GM21737 (cell line): ENCODE measurements around the gene MME.

ENCODE experiments used
- ATAC-seq: cut with Tn5 transposase; IDR thresholded peaks from one replicate; pipeline ENCODE4 v1.9.1; 2021; ENCODE audit warnings: mild to moderate bottlenecking, moderate library complexity; ENCODE audit not compliant: unreplicated experiment

Gene MME

DNA sequence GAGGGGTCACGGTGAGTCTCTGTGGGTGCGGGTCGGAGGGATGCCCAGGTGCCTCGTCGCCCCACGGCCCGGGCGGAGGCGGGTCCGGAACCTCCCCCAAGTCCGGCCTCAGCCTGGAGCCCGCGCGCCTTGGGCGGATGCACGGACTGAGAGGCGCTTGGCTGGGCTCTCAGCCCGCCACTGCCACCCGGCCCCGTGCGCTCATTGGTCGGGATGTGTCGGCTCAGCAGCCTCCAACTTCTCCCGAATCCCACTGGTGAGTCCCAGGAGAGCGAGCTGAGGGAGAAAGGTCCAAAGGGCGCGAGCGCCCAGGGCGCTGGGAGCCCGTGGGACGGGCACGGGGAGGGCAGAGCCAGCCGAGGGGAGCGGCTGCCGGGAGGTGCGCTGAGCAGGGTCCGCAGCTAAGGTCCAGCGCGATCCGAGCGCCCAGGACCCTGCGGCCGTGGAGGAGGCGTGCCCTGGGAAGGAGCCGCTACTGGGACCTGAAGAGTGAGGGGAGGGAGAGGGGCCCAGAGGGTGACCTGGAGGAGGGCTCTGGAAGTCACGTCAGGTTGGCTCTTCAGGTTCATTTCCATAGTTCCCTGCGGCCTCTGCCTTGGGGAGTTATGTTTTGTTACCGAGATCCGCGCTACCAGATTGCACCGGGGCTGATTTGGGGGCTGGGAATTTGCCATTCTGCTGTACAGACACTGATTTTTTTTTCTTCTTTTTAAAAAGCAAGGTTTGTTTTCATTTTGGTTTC is at the start of gene MME:
Gene MME, plus strand, starts transcription at position 574 of the 742 bp plus-strand sequence. CDS start 3,849 bp downstream, outside the sequence.
- no peak for ATAC-seq

DNA sequence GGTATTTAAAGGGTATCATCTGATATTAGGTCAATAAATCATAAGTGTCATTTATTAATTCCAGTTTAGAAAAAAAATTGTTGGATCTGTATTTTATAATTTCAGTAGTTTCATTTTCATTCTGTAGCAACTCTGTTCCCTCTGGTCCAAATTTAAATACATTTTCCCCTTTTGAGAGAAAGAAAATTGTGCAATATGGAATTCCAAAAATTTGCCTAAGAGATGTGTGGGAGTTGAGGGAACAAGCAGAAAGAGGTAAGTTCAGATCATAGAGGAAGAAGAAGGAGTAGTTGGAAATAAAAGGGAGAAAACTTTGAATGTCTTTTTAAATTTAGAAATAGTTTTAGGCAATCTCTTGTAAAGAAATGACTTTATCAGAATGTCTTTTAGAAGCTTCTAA is 48.9 kb upstream of the MME start:
- no peak for ATAC-seq

DNA sequence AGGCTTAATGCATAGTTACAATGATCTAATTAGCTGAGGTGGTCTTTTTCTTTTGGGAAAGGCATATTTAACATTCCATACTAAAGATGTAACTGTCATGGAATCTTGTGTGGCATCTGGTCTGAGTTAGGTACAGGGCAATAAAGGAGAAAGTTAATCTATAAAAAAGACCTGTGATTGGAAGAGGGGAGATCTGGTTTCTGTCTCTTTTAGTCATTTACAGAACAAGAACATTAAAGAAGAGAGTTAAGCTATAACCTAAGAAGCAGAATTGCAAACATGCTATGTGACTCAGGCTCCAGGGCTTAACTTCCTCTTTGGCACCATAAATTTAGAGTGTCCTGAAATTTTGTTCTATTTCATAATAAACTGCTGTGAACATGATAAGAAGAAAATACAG is 47.2 kb upstream of the MME start:
- ATAC-seq = no peak

DNA sequence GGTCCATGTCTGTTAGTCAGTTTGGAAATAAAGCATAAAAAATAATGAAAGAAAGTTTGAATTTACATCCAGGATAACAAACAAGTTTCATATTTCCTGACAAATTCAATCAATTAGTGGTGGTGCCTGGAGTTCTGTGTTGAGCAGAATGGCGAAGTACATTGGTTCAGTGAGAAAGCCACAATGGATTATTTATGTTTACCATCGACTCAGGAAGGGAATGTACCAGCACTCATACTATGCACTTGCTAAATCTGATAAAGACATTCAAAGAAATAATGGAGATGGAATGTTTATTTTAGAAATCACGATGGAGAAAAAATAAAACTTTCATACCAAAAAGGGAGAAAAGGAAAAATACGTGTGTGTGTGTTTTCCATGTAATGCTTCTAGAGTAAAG is 45.3 kb upstream of the MME start:
- no peak for ATAC-seq

DNA sequence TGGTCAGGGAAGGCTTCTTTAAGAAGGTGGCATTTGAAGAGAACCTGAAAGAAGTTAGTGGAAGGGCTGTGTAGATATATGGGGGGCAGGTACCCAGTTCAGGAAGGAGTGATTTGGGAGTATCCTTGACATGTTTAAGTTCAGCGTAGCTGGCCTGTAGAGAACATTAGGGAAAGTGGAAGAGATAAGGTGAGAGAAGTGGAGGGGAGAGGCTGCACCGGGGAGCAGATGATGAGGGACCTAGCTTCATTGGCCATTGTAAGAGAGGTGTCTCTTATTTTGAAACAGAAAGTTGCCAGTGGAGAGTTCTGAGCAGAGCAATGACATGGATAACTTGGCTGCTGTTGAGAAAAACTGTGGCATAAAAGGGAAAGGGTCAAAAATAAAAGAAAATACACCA is 44.6 kb upstream of the MME start:
- ATAC-seq = no peak

DNA sequence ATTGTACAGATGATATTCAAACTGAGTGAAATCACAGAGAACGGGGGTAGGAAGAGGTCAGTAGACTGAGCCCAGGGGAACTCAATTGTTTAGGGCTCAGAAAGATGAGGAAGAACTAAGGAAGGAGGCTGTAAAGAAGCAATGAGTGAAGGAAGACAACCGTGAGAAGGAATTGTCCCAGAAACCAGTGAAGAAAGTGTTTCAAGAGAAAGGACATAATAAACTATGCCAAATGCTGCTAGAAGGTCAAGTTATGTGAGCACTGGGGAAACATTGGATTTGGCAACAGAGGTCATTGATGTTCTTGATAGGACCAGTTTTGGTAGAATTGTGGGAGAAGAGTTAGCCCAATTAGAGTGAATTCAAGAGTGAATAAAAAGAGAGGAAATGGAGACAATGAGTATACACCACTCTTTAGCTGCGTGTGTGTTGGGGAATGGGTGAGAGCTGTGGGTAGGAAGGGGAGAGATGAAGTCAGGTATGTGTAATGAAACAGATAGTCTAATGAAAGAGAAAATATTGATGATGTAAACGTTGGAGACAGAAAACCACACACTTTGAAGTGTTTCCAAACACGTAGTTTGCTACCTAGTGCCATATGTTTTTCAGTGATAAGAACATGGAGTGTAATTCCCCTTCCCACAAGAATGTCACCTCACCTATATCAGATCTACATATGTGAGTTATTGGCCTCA is 42.5 kb upstream of the MME start:
- no peak for ATAC-seq

DNA sequence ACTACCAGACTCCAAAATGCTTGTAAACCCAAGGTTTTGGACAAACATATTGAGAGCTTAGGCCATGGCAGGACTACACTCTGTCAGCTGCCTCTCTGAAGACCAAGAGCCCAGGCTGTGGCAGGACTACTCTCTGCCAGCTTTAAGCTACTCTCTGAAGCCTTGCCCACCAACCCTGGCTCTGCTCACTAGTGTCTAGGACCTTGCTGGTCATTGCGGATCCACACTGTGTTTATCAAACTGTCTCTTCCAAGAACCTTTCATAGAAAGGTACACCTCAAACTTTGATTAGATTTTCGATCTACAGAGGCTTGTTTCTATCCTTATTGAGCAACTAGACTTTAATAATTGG is 41.9 kb upstream of the MME start:
- ATAC-seq = no peak

DNA sequence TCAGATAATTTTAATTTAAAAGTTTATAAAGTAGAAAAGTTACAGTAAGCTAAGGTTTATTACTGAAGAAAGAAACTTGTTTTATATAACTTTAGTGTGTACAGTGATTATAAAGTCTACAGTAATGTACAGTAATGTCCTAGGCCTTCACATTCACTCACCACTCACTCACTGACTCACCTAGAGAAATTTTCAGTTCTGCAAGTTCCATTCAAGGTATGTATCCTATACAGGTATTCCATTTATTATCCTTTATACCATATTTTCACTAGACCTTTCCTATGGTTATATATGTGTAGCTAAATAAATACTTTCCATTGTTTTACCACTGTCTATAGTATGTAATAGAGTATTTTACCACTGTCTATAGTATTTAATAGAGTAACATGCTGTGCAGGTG is 33.2 kb upstream of the MME start:
- no peak for ATAC-seq

DNA sequence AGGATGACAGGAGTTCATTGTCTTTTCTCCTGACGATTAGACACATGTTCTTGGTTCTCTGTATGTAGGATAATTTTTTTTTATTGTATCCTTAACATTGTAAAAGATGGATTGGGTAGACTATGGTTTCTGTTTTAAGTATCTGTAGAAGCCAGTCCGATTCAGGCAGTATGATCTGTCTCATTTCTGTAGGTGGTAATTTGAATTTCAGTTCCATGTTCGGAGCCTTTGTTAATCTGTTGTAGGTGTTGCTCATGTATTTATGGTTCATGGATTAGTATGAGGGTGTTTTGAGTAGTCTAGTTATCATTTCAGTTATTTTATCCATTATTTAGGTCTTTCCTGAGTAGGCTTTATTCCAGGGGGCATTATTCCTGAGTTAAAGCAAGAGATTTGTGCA is 32.4 kb upstream of the MME start:
- no peak for ATAC-seq

DNA sequence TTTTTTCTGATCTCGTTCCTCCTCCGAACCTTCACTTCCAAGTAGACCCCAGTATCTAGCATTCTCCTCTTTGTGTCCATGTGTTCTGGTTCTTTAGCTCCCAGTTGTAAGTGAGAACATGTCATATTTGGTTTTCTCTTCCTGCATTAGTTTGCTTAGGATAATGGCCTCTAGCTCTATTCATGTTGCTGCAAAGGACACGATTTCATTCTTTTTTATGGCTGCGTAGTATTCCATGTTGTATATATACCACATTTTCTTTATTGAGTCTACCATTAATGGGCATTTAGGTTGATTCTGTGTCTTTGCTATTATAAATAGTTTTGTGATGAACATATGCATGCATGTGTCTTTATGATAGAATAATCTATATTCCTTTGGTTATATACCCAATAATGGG is 30.2 kb upstream of the MME start:
- ATAC-seq = no peak

DNA sequence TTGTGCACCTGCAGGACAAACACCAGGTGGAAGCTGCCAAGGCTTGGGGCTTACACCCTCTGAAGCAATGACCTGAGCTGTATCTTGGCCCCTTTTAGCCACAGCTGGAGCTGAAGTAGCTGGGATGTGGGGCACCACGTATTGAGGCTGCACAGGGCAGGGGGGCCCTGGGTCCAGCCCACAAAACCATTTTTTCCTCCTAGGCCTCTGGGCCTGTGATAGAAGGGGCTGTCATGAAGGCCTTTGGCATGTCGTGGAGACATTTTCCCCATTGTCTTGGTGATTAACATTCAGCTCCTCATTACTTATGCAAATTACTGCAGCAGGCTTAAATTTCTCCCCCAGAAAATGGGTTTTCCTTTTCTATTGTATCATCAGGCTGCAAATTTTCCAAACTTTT is 27.6 kb upstream of the MME start:
- ATAC-seq = no peak

DNA sequence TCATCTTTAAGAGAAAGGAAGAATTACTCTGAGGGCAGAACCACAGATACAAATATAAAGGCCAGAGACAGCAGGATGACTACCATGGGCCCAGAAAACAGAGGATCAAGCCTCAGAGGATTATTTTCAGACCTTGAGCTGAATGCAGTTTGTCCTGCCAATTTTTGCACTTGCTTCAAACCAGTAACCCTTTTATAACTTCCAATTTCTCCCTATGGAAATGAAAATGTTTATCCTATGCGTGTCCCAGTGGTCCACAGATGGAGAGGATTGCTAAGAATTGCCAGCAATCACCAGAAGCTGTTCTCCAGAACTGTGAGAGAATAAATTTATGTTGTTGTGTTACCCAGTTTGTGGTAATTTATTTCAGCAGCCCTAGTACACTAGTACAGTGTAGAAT is 26.4 kb upstream of the MME start:
- no peak for ATAC-seq

DNA sequence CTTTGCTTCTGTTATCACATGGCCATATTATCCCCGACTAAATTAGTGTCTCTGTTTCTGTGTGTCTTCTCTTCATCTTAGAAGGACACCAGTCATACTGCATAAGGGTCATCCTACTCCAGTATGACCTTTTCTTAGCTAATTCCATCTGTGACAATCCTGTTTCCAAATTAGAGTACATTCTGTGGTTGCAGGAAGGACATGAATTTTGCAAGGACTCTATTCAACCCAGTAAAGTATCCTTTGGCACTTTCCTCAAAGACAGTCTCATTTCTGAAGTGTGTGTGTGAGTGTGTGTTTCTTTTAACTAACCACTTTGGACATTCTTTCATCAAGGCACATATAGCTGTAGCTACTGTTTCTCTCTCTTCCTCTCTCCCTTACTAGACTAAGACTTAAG is 15.2 kb upstream of the MME start:
- no peak for ATAC-seq

DNA sequence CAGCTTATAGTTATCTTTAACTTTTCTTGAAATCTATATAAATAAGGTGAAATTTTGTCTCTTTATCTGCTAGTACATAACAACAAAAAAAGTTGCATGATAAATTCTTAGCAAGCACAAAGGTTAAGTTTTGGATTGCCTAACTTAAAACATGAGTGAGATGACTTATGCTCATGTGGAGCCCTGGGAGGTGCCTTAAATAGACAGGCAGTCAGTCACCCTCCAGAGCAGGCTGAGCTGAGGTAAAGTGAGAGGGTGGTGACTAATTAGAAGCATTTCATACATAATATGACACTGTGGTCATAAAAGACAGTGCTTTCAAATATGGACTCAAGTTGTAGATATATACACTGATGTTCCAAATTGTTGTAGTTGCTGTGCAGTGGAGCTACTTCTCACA is 14.6 kb upstream of the MME start:
- no peak for ATAC-seq

DNA sequence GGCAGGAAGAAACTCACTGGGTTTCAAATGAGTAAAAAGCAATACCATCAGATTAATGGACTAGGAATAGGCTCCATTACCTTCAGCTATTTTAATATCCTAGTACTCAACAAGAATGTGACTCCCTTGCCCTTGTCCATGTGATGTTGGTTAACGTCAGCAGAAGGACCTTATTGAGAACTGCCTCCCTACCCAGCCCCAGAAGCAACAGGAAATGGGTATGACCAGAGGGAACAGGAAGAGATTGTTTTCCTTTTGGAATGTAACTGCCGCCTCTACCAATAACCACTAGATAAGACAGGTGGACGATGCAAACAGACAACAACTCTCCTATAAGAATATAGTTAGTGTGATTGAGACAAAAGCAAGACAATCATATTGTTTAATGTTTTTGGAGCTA is 10.4 kb upstream of the MME start:
- ATAC-seq = no peak

DNA sequence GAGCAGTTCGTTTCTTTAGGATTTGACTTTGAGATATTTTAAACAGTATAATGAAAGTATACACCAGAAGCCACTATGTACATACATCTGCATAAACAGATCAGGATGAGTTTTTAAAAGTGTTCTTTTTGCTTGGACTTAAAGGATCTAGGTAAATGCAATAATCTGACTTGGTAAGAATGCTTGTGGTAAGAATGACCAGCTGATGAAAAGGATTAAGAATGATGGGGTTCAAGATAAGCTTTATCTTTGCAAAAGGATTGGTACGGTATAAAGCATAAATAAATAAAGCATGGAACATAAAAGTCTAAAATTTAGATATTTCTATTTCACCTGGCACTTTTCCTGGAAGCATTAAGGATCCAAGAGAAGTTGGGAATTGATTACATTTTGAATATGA is 9.8 kb upstream of the MME start:
- no peak for ATAC-seq

DNA sequence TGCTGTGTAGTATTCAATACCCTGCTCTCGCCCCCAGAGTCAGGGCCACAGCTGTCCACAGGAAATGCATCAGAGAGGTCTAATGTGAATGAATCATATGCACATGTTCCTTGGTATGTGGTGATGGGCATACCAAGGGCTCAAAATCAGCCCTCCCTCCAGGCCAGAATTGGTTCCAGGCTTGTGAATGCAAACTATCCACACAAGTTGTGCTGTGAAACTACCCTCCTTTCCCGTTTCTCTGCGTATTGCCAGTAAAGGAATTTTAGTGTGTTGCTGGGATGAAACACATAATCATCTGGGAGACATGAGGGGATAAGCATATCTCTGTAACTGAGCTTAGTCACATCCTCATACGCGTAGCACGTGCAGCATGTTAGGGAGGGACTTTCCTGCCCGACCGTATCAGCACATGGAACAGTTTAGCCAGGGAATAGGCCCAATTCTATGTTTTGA is 9.2 kb upstream of the MME start:
- ATAC-seq = no peak

DNA sequence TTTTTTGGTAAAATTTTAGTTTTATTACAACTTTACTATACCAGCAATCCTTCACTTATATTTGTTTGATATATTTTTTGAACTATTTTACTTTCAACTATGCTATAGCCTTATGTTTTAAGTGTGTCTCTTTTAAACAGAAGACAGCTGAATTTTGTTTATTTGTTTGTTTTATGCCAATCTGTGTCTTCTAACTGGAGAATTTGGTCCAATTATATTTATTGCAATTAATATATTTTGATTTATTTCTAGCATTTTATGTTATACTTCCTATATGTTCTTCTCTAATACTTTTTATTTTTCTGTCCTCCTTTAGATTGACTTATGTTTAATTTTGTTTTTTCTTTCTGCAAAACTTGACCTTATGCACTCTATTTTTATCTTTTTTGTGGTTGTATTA is 4.9 kb upstream of the MME start:
- ATAC-seq = no peak

DNA sequence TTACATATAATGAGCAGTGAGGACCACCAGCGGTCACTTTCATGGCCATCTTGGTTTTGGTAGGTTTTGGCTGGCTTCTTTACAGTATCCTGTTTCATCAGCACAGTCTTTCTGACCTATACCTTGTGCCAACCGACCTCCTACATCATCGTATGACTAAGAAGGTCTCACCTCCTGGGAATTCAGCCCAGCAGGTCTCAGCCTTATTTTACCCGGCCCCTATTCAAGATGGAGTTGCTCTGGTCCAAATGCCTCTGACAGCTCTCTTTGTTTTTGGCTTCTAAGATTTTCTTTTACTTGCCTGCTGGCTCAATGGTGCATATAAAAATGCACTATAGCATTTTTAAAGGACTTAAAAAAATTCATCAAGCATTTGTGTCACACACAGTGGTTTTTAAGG is 3.2 kb upstream of the MME start:
- no peak for ATAC-seq

DNA sequence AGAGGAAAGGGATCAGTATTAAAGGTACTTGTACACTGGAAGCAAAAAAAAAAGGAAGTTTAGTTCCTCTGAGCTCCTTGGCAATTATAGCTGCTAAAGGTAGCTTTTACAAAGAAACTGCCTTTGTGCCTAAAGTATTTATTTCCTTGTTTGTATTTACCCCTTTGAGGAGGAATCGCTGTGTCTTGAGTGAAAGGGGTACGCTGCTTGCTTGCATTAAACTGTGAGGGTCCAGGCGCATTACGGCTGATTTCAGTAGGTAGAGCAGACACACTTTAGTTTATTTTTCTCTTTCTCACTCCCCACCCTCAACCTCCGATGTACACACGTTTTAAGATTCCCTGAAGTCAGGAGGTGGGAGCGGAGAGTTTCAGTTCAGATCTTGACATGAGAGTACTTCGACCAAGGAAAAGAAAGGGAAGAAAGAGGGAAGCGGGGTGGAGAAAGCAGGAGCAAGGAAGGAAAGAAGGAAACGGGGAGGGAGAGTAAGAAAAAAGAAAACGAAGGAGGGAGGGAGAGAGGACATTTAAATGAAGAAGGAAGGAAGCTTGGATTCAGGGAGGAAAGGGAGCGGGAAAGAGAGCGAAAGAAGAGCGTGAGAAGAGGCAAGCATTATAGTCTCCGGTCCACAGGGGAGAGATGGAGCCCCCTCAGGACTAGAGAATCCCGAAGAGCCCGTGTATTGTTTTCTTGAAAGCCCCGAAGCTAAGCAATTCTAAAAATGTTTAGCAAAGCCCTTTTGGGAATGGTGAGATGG is 1.2 kb upstream of the MME start:
- ATAC-seq = no peak

DNA sequence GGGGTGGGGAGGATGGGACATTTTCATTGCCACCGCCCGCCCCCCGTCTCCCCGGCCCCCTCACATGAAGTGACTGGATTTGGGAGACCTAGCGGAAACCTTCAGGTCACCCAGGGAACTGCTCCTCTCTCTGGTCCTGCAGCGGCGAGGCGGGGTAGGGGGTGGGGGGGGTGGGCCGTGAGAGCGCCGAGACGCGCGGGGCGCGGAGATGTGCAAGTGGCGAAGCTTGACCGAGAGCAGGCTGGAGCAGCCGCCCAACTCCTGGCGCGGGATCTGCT is 712 bp upstream of the MME start:
- no peak for ATAC-seq

DNA sequence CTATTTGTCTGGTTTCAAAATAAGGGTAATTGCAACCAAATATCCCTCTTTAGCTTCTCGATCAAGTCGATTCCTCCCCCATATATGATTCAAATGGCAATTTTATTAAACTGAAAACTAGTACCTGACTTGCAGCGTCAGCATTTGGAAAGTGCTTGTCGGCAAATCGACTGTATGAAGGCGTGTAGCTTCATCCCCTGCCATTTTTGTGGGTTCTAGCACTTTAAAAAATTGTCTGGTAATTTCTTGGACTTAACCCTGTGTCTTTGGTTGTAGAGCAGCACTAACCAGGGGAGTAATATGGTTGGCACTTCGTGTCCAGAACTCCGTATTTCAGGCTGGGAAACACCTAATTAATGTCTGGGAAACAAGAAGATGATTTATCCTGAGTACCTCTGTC is 573 bp downstream of the MME start:
- ATAC-seq = no peak
